PC-3 (cell line): ENCODE measurements around the gene MSMP.

Source experiments
- CTCF ChIP-seq: fragments of 300-600 bp; sonication (generic); conservative IDR thresholded peaks from 2 replicates; pipeline ENCODE4 v1.5.1; 2017; ENCODE audit warnings: antibody characterized with exemption, low read depth, mild to moderate bottlenecking, low read length
- EZH2 ChIP-seq: fragments of 300-600 bp; sonication (generic); IDR thresholded peaks from one replicate; pipeline ENCODE4 v1.6.1; 2017; ENCODE audit warnings: antibody characterized with exemption, mild to moderate bottlenecking, low read length; ENCODE audit not compliant: unreplicated experiment
- EZH2phosphoT487 ChIP-seq: fragments of 300-600 bp; sonication (generic); IDR thresholded peaks from 2 replicates; pipeline ENCODE4 v1.6.1; 2018; ENCODE audit warnings: mild to moderate bottlenecking, antibody characterized with exemption, low read length, borderline replicate concordance

DNA sequence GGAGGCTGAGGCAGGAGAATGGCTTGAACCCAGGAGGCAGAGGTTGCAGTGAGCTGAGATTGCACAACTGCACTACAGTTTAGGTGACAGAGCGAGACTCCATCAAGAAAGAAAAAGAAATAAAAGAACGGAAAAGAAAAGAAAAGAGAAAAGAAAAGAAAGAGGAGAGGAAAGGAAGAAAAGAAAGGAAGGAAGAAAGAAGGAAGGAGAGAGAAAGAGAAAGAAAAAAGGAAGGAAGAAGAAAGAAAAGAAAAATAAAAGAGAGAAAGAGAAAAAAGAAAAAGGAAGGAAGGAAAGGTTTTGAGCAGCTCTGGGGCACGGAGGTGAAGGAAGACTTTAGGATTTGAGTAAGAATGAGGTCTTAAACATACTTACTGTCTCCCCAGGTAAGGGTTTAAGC, 40.5 kb downstream of the MSMP start:
- TF ChIP-seq CTCF: no peak
- no peak for TF ChIP-seq EZH2phosphoT487
- TF ChIP-seq EZH2: no peak
